Natural killer cell treated with Interleukin-12 subunit alpha and Interleukin-12 subunit beta and Interleukin-15 and Interleukin-18, amount 100 ng/mL, for 72 hours (primary cell): Measurements from ENCODE around the gene SLC8A3. TPM values are rescaled to one million over a fixed set of nuclear protein-coding genes. Genes with fewer than 3 reads are reported as not detected.
"Not testable (repeated sequence)": the region's sequence is repeated elsewhere in the genome, so short reads cannot be mapped to it uniquely, and the experiment has no call there.

Source experiments
- ATAC-seq, 2 donors: fragments of 150-1000 bp; cut with Tn5 transposase in 1 of 2; sonication (Bioruptor Pico), chemical (Tn5 transposase) in 1 of 2; 2 replicates each; pipeline ENCODE4 v1.10.0; 2021
- DNase-seq: peaks from one replicate; pipeline ENCODE4 v3.0.0; 2022; ENCODE audit warnings: low spot score
- H3K27ac Mint-ChIP-seq, 2 donors: 1 replicate in 1 of 2; 2 replicates in 1 of 2; pipeline ENCODE4 v1.8.0; 2022; ENCODE audit warnings: mixed read lengths in 2 of 2, mild to moderate bottlenecking in 1 of 2, moderate library complexity in 1 of 2
- H3K27me3 Mint-ChIP-seq, 2 donors: 1 replicate in 1 of 2; 2 replicates in 1 of 2; pipeline ENCODE4 v1.8.0; 2022; ENCODE audit warnings: mixed read lengths in 2 of 2
- H3K36me3 Mint-ChIP-seq: one replicate; pipeline ENCODE4 v1.8.0; 2022; ENCODE audit warnings: mixed read lengths
- H3K4me1 Mint-ChIP-seq, 2 donors: 1 replicate in 1 of 2; 2 replicates in 1 of 2; pipeline ENCODE4 v1.8.0; 2022; ENCODE audit warnings: low read depth in 2 of 2, mixed read lengths in 2 of 2, mild to moderate bottlenecking in 1 of 2
- H3K4me3 Mint-ChIP-seq: one replicate; pipeline ENCODE4 v1.8.0; 2022; ENCODE audit warnings: mixed read lengths
- H3K9me3 Mint-ChIP-seq: 2 replicates; pipeline ENCODE4 v1.8.0; 2022; ENCODE audit warnings: mixed read lengths
- total RNA-seq, 2 donors: library from RNA; stranded (reverse); gene quantifications; one replicate each; pipeline ENCODE4 v1.2.3, GENCODE V29; 2022

SLC8A3 gene
- total RNA-seq = 1 to 10 TPM in 1 of 2 donors, under 1 TPM in 1; 0.08 to 1.1 TPM

GRCh38 chr14:70188659-70189455 is at the start of gene SLC8A3:
SLC8A3 (minus strand) TSS chr14:70188951; CDS start chr14:70168422, 20,529 bp downstream.
- peaks cover 40 to 71% of the 10 kb centered on the region in 2 donors for H3K27me3 Mint-ChIP-seq
- no peaks in the 10 kb centered on the region for H3K36me3 Mint-ChIP-seq
- H3K27ac Mint-ChIP-seq = peak within 1 kb of the TSS in 1 of 2 donors; percentile 38
- H3K4me3 Mint-ChIP-seq = peak within 1 kb of the TSS; percentile 86
- ATAC-seq (peak; percentile 51 to 71), DNase-seq (peak; percentile 69)
- H3K9me3 Mint-ChIP-seq = no peaks in the 10 kb centered on the region
- H3K4me1 Mint-ChIP-seq = peaks cover 5 to 16% of the 10 kb centered on the region in 2 donors

DNA sequence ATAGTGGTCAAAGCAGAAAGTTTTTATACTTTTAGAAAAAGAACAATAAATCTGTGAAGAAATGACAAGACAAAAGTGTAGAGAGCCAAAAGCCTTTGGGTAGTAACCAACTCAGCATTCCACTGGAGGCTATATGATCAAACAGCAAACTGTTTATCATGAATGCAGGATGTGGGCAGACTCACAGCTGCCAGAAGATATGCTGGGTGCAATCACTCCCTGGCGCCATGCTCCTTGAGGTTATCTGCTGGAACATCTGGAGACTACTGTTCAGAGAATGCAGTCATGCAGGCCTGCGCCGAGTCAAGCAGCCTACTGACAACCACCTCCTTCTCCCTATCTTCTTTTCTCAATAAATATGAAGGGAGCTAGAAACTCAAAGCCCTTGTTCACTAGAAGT is 49.0 kb upstream of the SLC8A3 start:
- no peak overlapping the region for H3K4me3 Mint-ChIP-seq
- no peak overlapping the region for H3K27ac Mint-ChIP-seq
- DNase-seq (no peak), ATAC-seq (no peak)
- peaks cover 24 to 33% of the 10 kb centered on the region in 2 donors for H3K27me3 Mint-ChIP-seq
- H3K36me3 Mint-ChIP-seq = no peaks in the 10 kb centered on the region
- no peaks in the 10 kb centered on the region for H3K9me3 Mint-ChIP-seq
- no peaks in the 10 kb centered on the region for H3K4me1 Mint-ChIP-seq

DNA sequence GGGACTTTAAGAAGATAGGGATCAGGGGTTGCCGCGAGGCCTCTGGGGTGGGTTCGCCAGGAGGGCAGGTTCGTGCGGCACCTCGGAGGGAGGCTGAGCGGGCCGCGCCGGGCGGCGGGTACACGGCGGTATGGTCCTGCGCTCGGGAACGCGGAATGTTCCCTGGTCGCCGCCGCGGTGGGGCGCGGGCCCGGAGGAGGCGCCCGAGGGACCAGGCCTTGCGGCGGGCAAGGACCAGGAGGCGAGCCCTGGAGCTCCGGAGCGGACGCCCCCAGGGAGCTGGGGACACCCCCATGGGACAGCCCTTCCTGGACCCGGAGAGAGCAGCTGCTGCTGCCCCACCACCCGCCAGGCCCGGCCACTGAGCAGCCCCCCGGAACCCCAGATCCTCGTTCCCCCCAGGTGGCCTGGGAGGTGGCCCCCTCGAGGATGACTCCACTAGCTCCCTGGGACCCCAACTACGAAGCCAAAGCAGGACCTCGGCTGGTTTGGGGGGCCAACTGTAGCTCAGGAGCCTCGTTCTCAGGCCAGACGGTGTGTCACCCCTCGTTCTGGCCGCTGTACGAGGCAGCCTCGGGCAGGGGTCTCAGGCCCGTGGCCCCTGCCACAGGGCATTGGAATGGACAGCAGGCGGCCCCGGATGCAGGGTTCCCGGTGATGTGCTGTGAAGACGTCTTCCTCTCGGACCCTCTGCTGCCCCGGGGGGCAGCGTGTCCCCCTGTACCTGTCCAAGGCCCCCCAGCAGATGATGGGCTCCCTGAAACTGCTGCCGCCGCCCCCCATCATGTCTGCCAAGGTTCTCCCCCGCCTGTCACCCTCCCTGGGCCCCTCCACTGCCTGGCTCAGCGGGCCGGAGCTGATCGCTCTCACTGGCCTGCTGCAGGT is 45.6 kb upstream of the SLC8A3 start:
- H3K9me3 Mint-ChIP-seq = no peaks in the 10 kb centered on the region
- H3K27me3 Mint-ChIP-seq = peaks cover 18 to 23% of the 10 kb centered on the region in 2 donors
- DNase-seq (peak; percentile 60), ATAC-seq (no peak)
- no peak overlapping the region for H3K4me3 Mint-ChIP-seq
- no peaks in the 10 kb centered on the region for H3K36me3 Mint-ChIP-seq
- H3K4me1 Mint-ChIP-seq = no peaks in the 10 kb centered on the region
- H3K27ac Mint-ChIP-seq = no peak overlapping the region

- not testable (repeated sequence) for H3K27ac Mint-ChIP-seq, H3K9me3 Mint-ChIP-seq, DNase-seq, ATAC-seq, H3K4me1 Mint-ChIP-seq, H3K36me3 Mint-ChIP-seq, H3K4me3 Mint-ChIP-seq
- H3K27me3 Mint-ChIP-seq = peaks cover 29 to 36% of the 10 kb centered on the region in 2 donors
These were observed 43.2 kb upstream of the SLC8A3 start for GRCh38 chr14:70231756-70232544.

DNA sequence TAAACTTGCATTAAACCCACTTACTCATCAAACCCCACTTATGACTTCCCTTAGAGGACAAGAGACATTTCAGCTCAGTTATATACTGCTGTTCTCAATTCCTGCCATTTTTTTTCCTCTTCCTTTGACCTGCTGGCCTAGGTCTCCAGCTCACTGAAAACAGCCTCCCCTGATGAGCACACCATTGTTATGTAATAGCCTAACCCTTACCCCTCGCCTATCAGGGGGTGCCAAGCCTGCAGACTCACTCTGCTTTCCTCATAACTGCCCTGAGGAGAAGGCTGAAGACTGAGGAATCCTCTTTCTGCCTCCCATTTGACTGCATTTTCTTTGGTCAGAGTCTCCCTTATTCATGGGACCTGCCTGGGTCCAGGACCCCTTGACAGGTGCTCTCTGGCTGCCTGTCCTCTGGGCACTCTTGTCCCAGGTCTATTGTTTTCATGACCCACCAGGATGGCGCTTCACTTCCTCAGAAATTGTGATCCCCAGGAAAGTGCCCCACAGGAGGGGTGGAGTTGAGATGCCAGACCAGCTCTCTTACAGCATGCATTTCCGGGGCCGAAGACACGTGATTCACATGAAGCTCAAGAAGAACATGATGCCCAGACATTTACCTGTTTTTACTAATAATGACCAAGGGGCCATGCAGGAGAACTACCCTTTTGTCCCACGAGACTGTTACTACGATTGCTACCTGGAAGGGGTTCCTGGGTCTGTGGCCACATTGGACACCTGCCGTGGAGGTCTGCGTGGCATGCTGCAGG is 41.3 kb upstream of the SLC8A3 start:
- not testable (repeated sequence) for H3K27ac Mint-ChIP-seq, H3K4me3 Mint-ChIP-seq, H3K36me3 Mint-ChIP-seq, H3K4me1 Mint-ChIP-seq, DNase-seq, H3K9me3 Mint-ChIP-seq
- peak in 1 of 2 donors; percentile 20 for ATAC-seq
- peaks cover 27 to 29% of the 10 kb centered on the region in 2 donors for H3K27me3 Mint-ChIP-seq

DNA sequence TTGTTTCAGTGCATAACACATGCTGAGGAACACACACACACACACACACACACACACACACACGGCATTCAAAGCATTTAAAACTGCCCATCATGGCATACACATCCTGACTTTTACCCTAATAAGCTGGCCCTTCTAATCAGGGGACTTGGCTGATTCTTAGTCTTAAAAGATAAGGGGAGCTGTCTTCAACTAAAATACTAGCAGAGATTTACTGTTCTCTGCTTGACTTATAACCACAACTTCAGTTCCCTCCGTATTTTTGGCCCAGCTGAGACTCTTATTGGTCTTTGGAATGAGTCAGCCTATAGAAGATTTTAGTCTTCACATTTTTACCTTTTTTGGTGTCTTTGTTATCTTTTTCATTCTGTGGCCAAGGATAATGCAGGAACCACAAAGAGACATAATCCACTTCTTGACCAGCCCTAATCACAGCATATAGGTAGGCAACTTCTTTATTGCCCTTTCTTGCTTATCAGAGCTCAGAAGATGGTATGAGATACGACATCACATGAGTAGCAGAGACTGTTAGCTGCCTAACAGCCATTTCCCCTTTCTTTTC is 25.1 kb upstream of the SLC8A3 start:
- Mint-ChIP-seq H3K27me3 (peaks cover 11 to 44% of the 10 kb centered on the region in 2 donors), H3K27ac (no peak overlapping the region), H3K4me3 (no peak overlapping the region), H3K36me3 (no peaks in the 10 kb centered on the region), H3K9me3 (no peaks in the 10 kb centered on the region), H3K4me1 (no peaks in the 10 kb centered on the region)
- ATAC-seq (no peak), DNase-seq (no peak)

DNA sequence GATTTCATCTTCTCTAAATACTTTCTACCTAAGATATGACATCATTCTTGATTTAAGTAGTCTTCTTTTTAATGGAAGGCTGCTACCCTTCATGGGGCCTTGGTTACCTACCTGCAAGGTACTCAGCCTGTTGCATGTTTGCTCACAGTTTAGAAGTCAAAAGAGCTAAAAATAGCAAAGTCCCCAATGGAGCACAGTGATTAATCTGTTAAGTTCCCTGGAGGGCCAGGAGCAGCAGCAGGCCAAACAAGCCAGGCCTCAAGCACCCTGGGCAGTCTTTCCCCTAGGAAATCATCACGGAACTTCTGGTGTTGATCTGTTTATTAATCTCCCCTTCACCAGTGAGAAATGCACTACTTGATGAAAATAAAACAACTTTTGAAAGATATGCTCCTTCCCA is 24.0 kb upstream of the SLC8A3 start:
- H3K36me3 Mint-ChIP-seq = no peaks in the 10 kb centered on the region
- no peak overlapping the region for H3K27ac Mint-ChIP-seq
- no peak overlapping the region for H3K4me3 Mint-ChIP-seq
- DNase-seq = no peak
- H3K4me1 Mint-ChIP-seq = no peaks in the 10 kb centered on the region
- H3K27me3 Mint-ChIP-seq = peaks cover 10 to 40% of the 10 kb centered on the region in 2 donors
- no peaks in the 10 kb centered on the region for H3K9me3 Mint-ChIP-seq
- ATAC-seq = no peak

GRCh38 chr14:70208380-70208779 is 19.6 kb upstream of the SLC8A3 start:
- Mint-ChIP-seq H3K27me3 (peaks cover 16 to 30% of the 10 kb centered on the region in 2 donors), H3K4me1 (no peaks in the 10 kb centered on the region), H3K4me3 (no peak overlapping the region), H3K9me3 (no peaks in the 10 kb centered on the region), H3K27ac (no peak overlapping the region), H3K36me3 (no peaks in the 10 kb centered on the region)
- no peak for DNase-seq
- ATAC-seq = no peak

- Mint-ChIP-seq H3K27ac (no peak overlapping the region), H3K4me1 (no peaks in the 10 kb centered on the region), H3K4me3 (no peak overlapping the region), H3K36me3 (no peaks in the 10 kb centered on the region), H3K27me3 (peaks cover 20 to 38% of the 10 kb centered on the region in 2 donors), H3K9me3 (no peaks in the 10 kb centered on the region)
- ATAC-seq = no peak
- no peak for DNase-seq
These were observed 14.9 kb upstream of the SLC8A3 start for GRCh38 chr14:70203686-70204085.

DNA sequence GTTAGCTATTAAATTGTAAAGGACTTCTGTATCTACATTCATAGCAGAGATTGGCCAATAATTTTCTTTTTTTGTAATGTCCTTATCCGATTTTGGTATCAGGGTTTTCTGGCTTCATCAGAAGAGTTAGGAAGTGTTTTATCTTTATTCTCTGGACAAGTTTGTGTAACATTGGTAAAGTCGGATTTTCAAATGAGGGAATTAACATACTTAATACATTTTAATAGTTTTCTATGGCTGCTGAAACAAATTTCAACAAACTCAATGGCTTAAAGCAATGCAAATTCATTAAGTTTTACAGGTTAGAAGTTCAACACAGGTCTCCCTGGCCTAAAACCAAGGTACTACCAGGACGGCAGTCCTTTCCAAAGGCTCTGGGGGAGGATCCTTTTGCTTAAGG is 13.2 kb upstream of the SLC8A3 start:
- H3K9me3 Mint-ChIP-seq = no peaks in the 10 kb centered on the region
- ATAC-seq (no peak), DNase-seq (no peak)
- H3K36me3 Mint-ChIP-seq = no peaks in the 10 kb centered on the region
- H3K4me1 Mint-ChIP-seq = no peaks in the 10 kb centered on the region
- no peak overlapping the region for H3K4me3 Mint-ChIP-seq
- H3K27ac Mint-ChIP-seq = no peak overlapping the region
- peaks cover 25 to 46% of the 10 kb centered on the region in 2 donors for H3K27me3 Mint-ChIP-seq

DNA sequence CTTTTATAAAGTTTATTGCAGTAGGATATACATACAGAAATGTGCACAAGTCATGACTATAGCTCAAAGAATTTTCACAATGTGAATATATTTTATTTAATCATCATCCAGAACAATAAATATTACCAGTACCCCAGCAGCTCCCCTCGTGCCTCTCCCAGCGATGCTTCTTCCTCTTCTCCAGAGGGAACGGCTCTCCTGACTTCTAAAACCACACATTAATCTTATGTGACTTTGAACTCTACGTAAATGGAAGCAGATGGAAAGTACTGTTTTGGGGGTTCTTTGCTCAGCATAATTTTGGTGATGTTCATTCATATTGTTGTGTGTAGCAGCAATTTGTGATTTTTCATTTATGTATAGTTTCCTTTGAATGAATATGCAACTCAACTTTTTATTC is 4.6 kb upstream of the SLC8A3 start:
- Mint-ChIP-seq H3K27me3 (peaks cover 51 to 77% of the 10 kb centered on the region in 2 donors), H3K27ac (no peak overlapping the region), H3K36me3 (no peaks in the 10 kb centered on the region), H3K4me3 (no peak overlapping the region), H3K9me3 (no peaks in the 10 kb centered on the region), H3K4me1 (peaks cover 0 to 2% of the 10 kb centered on the region in 2 donors)
- ATAC-seq (no peak), DNase-seq (no peak)

- peaks cover 3 to 5% of the 10 kb centered on the region in 2 donors for H3K4me1 Mint-ChIP-seq
- H3K4me3 Mint-ChIP-seq = no peak overlapping the region
- ATAC-seq (no peak), DNase-seq (no peak)
- no peak overlapping the region for H3K27ac Mint-ChIP-seq
- no peaks in the 10 kb centered on the region for H3K9me3 Mint-ChIP-seq
- H3K27me3 Mint-ChIP-seq = peaks cover 52 to 79% of the 10 kb centered on the region in 2 donors
- H3K36me3 Mint-ChIP-seq = no peaks in the 10 kb centered on the region
These were observed 4.2 kb upstream of the SLC8A3 start for GRCh38 chr14:70192915-70193314.
